ENCODE data around the gene MAGOH. TPM values are rescaled to one million over a fixed set of nuclear protein-coding genes. Genes with fewer than 3 reads are reported as not detected.
A peak's percentile ranks its signal among the peaks of the same experiment; 100 is the strongest.

MAGOH gene
- total and polyA plus RNA-seq, 9 donors: 25.4 to 73.2 (median 37.5) TPM

DNA sequence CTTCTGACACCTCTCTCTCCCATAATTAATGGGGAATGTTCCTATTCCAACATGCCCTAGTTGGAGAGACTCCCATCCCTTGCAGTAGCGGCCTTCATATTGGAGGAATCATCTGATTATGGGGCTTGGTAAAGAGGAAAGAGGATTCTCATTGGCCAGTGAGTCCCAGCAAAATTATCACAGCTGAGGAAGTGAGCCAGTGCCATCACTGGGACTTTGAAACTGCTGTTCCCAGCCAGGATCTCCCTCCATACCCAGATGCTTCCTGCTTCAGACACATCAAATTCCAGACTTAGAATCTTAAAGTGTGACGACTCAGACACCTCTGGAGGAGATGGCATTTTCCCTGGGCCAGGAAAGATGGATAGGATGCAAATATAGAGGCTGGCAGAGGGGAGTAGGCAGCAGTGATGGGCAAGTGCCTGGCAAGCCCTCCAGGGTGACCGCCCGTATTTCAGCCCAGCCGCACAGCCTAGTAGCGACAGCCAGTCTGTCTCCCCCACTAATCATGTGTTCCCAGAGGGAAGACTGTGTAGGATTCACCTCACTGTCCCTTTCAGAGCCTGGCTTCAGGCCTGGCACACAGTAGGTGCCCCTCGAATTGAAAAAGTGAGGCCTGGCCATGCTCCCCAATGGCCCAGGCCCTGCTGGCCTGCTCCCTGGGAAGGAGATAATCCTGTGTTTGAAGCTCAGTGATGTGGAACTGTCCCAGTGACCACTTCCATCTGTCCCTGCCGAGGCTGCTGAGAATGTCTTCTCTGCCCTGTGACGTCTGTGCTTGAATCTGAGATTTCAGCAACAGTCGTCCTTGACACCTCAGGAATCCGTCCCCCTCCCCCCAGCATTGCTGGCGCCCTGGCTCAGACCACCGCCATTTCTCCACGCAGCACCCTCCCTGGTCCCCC is 41.2 kb upstream of the MAGOH start:
- Histone ChIP-seq H3K4me3 (no peak overlapping the region), H3K36me3 (no peaks in the 10 kb centered on the region), H3K27ac (no peak overlapping the region), H3K9me3 (no peaks in the 10 kb centered on the region), H3K27me3 (no peaks in the 10 kb centered on the region), H3K4me1 (ENCODE audit: insufficient read depth) (no peaks in the 10 kb centered on the region)
- WGBS, 3 donors: 71 to 86% (median 80%) methylated on average over 14 of the region's 14 CpGs
- intact Hi-C loops (cut with DNase I): loop anchor here in 3 of 4 donors (2.0 to 10.0 kb wide), 3 partner anchors 113 to 475 kb away; no protein-coding TSS in a partner anchor
- TF ChIP-seq POLR2A (IDR thresholded peaks at IDR 0.05) (no peak), EP300 (IDR thresholded peaks at IDR 0.05) (no peak), CTCF (IDR thresholded peaks at IDR 0.05) (no peak)
- no peak for DNase-seq

- no peak for TF ChIP-seq POLR2A (IDR thresholded peaks at IDR 0.05)
- peak; percentile 65 to 80 (median 77) for TF ChIP-seq CTCF (IDR thresholded peaks at IDR 0.05)
- Histone ChIP-seq H3K36me3 (no peaks in the 10 kb centered on the region), H3K4me3 (no peak overlapping the region), H3K27me3 (no peaks in the 10 kb centered on the region), H3K9me3 (no peaks in the 10 kb centered on the region), H3K4me1 (ENCODE audit: insufficient read depth) (no peaks in the 10 kb centered on the region), H3K27ac (no peak overlapping the region)
- WGBS, 3 donors: 15% methylated on average over 8 of the region's 8 CpGs
- intact Hi-C loops (cut with DNase I): loop anchor here in 3 of 4 donors (1.0 to 10.0 kb wide), 4 partner anchors 114 to 476 kb away; no protein-coding TSS in a partner anchor
- peak; percentile 38 to 75 (median 64) for DNase-seq
Observed at GRCh38 chr1:53278298-53278725, 40.0 kb upstream of the MAGOH start.

DNA sequence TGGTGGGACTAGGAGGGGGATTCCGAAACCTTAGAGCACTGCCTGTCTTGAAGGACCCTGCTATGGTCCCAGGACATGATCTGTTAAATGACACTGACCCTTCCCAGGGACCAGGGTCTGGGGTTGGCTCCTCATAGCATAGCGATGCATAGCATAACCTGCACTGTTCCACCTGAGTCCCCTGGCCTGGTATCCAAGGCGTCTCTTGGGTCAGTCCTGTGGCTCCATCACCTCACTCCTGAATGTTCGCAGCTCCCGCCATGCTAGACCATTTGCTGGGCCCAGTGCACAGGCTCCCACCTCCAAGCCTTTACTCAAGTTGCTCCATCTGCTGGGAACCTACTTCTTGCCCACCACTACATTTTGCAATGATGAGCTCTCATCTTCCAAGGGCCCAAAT is 39.0 kb upstream of the MAGOH start:
- intact Hi-C loops (cut with DNase I): loop anchor here in 2 of 4 donors (5.0 to 10.0 kb wide), 2 partner anchors 115 to 477 kb away; no protein-coding TSS in a partner anchor

GRCh38 chr1:53276902-53277281 is 38.6 kb upstream of the MAGOH start:
- no peak overlapping the region for H3K27ac ChIP-seq
- no peaks in the 10 kb centered on the region for H3K4me1 ChIP-seq (ENCODE audit: insufficient read depth)
- TF ChIP-seq POLR2A (IDR thresholded peaks at IDR 0.05): no peak
- TF ChIP-seq CTCF (IDR thresholded peaks at IDR 0.05): no peak
- TF ChIP-seq EP300 (IDR thresholded peaks at IDR 0.05): no peak
- 86 to 89% (median 88%) methylated on average over 38 to 46 of the region's 46 CpGs for WGBS, 3 donors
- intact Hi-C loops (cut with DNase I): loop anchor here in 2 of 4 donors (5.0 to 10.0 kb wide), 2 partner anchors 115 to 478 kb away; no protein-coding TSS in a partner anchor
- H3K36me3 ChIP-seq: no peaks in the 10 kb centered on the region
- H3K27me3 ChIP-seq: no peaks in the 10 kb centered on the region
- H3K4me3 ChIP-seq: no peak overlapping the region
- H3K9me3 ChIP-seq: no peaks in the 10 kb centered on the region
- no peak for DNase-seq

More for the DNA sequence above, 39.0 kb upstream of the MAGOH start:
- Histone ChIP-seq H3K36me3 (no peaks in the 10 kb centered on the region), H3K4me1 (ENCODE audit: insufficient read depth) (no peaks in the 10 kb centered on the region), H3K9me3 (no peaks in the 10 kb centered on the region), H3K4me3 (no peak overlapping the region), H3K27me3 (no peaks in the 10 kb centered on the region), H3K27ac (no peak overlapping the region)
- 93 to 98% (median 94%) methylated on average over 5 of the region's 5 CpGs for WGBS, 3 donors
- no peak for DNase-seq
- no peak for TF ChIP-seq CTCF (IDR thresholded peaks at IDR 0.05)

All from ovary (tissue), 9 donors.